ENCODE measurements around the gene CTNNB1.

GRCh38 chr3:41265823-41266273 lies 66.5 kb downstream of the CTNNB1 start:
- TF ChIP-seq CTCF (optimal IDR thresholded peaks at IDR 0.05 in 1 of 3, IDR thresholded peaks at IDR 0.05 in 1 of 3, conservative IDR thresholded peaks at IDR 0.05 in 1 of 3; ENCODE audit: extremely low read depth in 1 of 3, insufficient read depth in 2 of 3, low read length in 3 of 3): no peak
- no peak for TF ChIP-seq EZH2 (IDR thresholded peaks at IDR 0.05; ENCODE audit: low read length)

All from keratinocyte (primary cell).